CD4-positive, alpha-beta T cell treated with Interleukin-10 for 1 hour (primary cell): Measurements from ENCODE around the gene ZFR.
"Not testable (repeated sequence)": the region's sequence is repeated elsewhere in the genome, so short reads cannot be mapped to it uniquely, and the experiment has no call there.

Experiments
- DNase-seq: peaks from one replicate; pipeline ENCODE4 v3.0.0-alpha.2; 2020

The ZFR gene

DNA sequence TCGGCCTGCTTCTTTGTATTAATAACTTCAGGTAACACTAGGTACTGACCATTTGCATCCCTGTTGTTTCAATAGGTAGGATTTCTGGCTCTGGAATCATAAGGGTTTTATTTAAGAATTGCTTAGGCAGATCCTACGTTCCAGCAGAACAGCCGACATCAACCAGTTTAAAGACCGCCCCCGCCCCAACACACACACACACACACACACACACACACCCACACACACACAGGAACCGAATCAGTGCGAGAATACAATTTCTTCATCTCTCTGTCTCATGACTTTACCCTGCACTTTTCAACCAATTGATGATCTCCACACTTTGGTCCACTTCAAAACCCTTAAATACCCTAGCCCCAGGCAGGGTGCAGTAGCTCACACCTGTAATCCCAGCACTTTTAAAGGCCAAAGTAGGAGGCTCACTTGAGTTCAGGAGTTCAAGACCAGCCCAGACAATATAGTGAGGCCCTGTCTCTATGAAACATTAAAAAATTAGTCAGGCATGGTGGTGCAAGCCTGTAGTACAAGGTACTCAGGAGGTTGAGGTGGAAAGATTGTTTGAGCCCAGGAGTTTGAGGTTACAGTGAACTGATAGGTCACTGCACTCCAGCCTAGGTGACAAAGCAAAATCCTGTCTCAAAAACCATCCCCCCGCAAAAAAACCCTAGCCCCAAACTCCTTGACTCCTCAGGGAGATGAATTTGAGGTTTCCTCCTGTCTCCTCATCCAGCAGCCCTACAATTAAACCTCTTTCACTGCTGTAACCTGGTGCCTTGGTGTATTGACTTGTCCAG lies 129.1 kb downstream of the ZFR start:
- no peak for DNase-seq

DNA sequence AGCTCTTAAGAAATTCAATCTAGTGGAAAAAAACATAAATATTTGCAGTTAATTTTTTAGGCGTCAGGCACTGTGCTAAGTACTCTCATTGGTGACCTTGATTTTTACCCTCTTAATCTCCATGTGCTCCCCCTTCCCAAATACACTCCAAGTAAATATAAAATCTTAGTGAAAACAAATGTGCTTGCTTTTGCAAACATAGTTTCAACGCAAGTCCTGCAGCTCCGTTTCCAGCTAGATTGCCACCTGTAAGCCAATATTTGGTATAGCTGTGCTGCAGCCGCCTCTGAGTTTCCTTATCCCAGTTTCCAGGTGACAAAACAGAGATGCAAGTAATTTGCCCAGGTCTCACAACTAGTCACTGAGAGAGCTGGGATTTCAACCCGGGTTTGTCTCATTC lies 129.9 kb downstream of the ZFR start:
- no peak for DNase-seq

DNA sequence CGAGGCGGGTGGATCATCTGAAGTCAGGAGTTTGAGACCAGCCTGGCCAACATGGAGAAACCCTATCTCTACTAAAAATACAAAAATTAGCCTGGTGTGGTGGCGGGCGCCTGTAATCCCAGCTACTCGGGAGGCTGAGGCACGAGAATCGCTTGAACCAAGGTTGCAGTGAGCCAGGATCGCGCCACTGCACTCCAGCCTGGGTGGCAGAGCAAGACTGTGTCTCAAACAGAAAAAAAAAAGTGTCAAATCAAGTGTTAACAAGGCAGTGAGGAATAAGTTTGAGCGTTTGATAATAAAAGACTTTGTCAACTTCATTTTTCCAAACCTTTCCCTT lies 130.4 kb downstream of the ZFR start:
- not testable (repeated sequence) for DNase-seq

DNA sequence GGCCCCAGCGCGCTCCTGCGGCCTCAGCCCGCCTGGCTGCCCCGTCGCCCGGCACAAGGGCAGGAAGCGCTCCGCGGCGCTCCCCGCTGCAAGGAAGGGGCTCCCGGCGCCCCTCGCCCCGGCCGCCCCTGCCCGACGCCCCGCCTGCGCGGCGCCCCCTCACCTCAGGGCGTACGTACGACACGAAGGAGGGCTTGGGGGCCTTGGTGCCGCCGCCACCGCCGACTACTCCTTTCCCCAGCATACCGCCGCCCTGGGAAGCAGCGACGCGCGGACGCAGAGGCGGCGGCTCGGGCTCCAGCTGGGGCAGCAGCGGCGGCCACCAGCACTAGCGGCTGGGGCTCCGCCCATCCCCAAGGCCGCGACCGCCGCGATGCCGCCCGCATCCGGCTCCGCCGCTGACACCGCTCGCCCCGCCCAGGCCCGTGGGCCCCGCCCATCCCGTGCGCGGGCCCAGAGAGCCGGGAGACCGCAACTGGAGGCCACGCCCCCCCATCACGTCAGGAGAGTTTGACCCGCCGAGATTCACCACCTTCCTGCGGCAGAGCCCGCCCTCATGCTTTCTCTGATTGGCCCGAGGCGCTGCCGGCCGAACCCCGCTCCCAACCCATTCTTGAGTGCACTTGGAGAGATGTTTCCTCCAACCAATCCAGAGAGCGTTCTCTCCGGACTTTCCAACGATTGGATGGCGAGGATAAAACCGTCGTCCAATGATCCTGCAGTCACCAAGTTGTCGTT lies 131.8 kb downstream of the ZFR start, which contains the start of gene MTMR12:
TSS of gene MTMR12 (minus strand) at position 345 of the 738 bp plus-strand sequence. CDS start at position 244, 101 bp downstream.
- peak; percentile 100 for DNase-seq

DNA sequence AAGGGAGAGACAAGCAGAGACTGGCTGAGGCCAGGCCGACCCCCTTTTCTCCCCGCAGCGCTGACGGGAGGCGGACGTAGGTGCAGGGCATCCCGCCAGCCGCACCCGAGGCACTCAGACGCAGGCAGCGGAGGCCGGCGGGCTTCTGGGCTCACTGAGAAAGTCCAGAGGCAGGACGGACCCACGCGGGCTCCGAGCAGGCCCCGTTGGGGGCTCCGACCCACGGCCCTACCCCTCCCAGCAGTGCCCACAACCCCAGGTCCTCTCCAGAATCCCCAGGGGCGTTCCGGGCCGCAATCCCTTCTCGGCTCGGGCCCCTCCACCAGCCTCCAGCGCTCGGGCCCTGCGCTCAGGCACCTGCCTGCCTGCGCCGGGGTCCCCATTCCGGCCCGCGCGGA lies 132.3 kb downstream of the ZFR start:
- peak; percentile 39 for DNase-seq

DNA sequence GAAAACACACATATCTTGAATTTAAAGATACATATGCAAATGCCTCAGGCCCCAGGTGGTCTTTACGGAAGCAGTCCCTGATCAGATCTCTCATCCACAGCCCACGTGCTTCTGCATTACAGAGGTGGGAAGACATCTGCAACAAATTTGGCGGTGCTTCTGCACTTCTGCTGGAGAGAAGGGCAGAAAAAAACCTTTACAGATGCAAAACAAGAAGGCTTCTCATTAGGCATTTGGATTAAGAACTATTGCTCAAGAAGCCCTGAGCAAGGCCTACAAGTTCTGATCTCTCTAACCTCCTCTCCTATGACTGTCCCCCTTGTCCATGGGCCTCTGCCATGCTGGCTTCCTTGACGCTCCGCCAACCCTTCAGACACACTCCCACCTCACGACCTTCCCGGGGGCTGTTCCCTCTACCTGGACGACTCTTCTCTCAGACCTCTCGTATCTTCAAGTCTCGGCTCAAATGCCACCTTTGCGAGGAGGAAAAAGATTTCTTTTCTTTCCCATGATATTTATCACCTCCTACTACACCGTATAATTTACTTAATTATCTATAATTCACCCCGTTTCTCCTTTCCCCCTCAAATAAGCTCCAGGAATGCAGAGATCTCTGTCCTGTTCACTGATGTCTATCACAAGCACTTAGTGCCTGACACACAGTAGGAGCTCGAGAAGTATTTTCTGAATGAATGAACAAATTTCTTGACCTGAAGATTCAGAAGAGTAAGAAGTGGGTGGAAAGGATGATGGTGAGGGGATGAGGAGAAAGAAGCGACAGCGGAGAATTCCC lies 132.9 kb downstream of the ZFR start:
- no peak for DNase-seq

DNA sequence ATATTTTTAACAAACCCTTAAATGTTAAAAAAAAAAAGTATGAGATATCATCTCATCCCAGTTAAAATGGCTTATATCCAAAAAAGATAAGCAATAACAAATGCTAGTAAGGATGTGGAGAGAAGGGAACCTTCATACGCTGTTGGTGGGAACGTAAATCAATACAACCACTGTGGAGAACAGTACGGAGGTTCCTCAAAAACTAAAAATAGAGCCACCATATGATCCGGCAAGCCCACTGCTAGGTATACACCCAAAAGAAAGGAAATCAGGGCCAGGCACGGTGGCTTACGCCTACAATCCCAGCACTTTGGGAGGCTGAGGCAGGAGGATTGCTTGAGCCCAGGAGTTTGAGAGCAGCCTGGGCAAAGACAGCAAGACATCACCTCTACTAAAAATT lies 134.8 kb downstream of the ZFR start:
- no peak for DNase-seq

DNA sequence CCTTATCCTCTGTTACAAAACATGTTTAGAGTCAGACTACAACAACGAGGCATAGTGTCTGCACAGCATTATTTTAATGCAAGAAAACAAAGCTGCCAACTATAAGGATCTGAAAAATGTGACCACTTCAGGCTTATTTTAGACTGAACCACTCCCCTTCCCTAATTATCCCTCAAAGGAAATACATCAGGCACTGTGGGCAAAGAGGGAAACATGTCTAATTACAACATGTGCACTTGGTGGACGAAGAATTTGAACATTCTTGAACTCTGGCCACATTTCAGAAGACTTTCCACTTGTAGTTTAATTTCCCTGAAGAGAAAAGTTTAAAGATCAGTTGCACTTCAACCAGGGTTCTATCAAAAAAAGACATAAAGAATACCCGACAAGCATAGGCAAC lies 135.6 kb downstream of the ZFR start:
- DNase-seq, result no peak

DNA sequence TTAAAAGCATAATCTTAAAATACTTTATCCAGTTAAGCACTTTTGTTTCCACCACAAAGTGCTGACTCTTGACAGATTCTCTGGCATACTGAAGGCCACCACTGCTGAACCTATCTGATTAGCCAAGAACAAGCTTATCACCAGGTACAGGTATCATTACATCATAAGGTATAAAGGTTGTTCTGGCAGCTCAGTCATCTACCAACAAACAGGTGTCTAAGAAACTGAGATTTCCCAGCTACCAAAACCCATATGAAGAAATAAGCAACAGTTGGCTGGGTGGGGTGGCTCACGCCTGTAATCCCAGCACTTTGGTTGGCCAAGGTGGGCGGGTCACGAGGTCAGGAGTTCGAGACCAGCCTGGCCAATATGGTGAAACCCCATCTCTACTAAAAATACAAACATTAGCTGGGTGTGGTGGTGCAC lies 136.8 kb downstream of the ZFR start:
- no peak for DNase-seq

DNA sequence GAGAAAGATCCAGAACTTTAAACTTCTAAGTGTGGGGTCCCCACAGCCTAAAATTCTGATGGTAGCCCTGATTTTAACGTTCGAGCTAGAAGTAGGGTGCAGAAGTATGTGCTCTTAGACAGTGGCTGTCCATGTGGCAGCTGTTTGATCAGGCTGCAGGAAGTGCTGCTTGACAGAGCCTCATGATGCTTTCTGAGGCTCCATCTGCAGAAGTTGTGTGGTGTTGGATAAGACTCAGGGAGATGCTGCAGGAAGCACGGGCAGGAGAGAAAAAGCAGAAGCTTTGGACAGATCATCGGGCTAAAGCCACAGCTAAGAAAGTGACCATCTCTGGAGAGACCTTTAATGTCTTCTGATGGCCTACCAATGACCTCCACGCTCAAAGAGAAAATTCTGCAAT lies 139.9 kb downstream of the ZFR start:
- no peak for DNase-seq
